ENCODE data around the gene VPS54. TPM values are rescaled to one million over a fixed set of nuclear protein-coding genes. Genes with fewer than 3 reads are reported as not detected.
A peak's percentile ranks its signal among the peaks of the same experiment; 100 is the strongest.

Gene VPS54
- total and polyA plus RNA-seq, 2 donors from 2014 or later: 17.4 to 25.0 TPM

DNA sequence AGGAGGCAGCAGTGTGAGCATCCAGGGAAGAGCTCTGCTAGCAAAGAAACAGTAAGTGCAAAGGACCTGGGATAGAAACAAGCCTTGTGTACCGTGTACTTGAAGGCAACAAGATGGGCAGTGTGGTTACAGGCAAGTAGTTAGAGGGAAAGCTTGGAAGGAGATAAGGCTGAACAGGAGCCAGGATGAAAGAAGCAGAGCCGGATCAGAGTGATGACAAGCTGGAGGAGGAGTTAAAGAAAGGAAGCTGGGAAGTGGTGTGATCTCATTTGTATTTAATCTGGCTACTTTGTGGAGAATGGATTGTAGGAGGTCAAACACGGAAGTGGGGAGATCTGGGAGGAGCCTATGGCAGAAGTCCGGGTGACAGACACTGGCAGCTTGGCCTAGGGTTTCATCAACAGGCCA, 44.7 kb upstream of the VPS54 start:
- Histone ChIP-seq H3K36me3 (ENCODE audit: control insufficient read depth in 2 of 3, insufficient read depth in 3 of 3, low read length in 3 of 3) (no peaks in the 10 kb centered on the region), H3K27me3 (ENCODE audit: control insufficient read depth, insufficient read depth, low read length) (no peaks in the 10 kb centered on the region), H3K9me3 (ENCODE audit: control insufficient read depth in 2 of 3, insufficient read depth in 1 of 3, low read length in 3 of 3) (no peaks in the 10 kb centered on the region), H3K27ac (ENCODE audit: low read depth in 2 of 2, low read length in 2 of 2) (peak overlapping the region in 1 of 2 donors; percentile 33), H3K4me3 (ENCODE audit: low read length in 3 of 3) (no peak overlapping the region), H3K4me1 (ENCODE audit: control insufficient read depth in 2 of 3, insufficient read depth in 2 of 3, low read depth in 1 of 3, low read length in 3 of 3) (peaks cover 0 to 3% (median 0%) of the 10 kb centered on the region in 3 donors), H3K9ac (ENCODE audit: low read length in 3 of 3) (no peak overlapping the region)
- no peak for FAIRE-seq
- no peak for DNase-seq
- intact Hi-C loops (cut with DNase I): no loop called here
- TF ChIP-seq, protein P1, sequence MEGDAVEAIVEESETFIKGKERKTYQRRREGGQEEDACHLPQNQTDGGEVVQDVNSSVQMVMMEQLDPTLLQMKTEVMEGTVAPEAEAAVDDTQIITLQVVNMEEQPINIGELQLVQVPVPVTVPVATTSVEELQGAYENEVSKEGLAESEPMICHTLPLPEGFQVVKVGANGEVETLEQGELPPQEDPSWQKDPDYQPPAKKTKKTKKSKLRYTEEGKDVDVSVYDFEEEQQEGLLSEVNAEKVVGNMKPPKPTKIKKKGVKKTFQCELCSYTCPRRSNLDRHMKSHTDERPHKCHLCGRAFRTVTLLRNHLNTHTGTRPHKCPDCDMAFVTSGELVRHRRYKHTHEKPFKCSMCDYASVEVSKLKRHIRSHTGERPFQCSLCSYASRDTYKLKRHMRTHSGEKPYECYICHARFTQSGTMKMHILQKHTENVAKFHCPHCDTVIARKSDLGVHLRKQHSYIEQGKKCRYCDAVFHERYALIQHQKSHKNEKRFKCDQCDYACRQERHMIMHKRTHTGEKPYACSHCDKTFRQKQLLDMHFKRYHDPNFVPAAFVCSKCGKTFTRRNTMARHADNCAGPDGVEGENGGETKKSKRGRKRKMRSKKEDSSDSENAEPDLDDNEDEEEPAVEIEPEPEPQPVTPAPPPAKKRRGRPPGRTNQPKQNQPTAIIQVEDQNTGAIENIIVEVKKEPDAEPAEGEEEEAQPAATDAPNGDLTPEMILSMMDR (IDR thresholded peaks at IDR 0.05; ENCODE audit: borderline replicate concordance, extremely low read depth, insufficient read depth): no peak

DNA sequence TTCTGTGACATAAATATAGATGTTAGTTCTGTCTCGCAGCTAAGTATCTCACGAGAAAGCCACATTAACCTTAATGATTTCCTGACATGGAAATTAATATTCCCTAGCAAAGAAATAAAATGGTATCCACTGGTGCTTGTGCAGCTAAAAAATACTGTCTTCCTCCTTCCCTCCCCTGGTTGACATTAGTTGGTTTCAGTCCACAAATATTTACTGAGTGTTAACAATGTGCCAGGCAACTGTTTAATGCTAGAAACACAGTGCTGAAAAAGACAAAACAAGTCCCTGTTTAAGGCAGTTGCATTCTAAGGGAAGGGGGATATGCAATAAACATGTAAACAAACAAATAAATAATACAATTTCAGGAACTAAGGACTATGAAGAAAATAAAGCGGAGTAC, 44.2 kb upstream of the VPS54 start:
- TF ChIP-seq, protein P1 (IDR thresholded peaks at IDR 0.05; ENCODE audit: borderline replicate concordance, extremely low read depth, insufficient read depth): no peak
- no peak overlapping the region for H3K4me3 ChIP-seq (ENCODE audit: low read length in 3 of 3)
- peaks cover 0 to 3% (median 0%) of the 10 kb centered on the region in 3 donors for H3K4me1 ChIP-seq (ENCODE audit: control insufficient read depth in 2 of 3, insufficient read depth in 2 of 3, low read depth in 1 of 3, low read length in 3 of 3)
- H3K27me3 ChIP-seq (ENCODE audit: control insufficient read depth, insufficient read depth, low read length): no peaks in the 10 kb centered on the region
- DNase-seq (no peak), FAIRE-seq (no peak)
- H3K9me3 ChIP-seq (ENCODE audit: control insufficient read depth in 2 of 3, insufficient read depth in 1 of 3, low read length in 3 of 3): no peaks in the 10 kb centered on the region
- intact Hi-C loops (cut with DNase I): no loop called here
- H3K27ac ChIP-seq (ENCODE audit: low read depth in 2 of 2, low read length in 2 of 2): no peak overlapping the region
- H3K36me3 ChIP-seq (ENCODE audit: control insufficient read depth in 2 of 3, insufficient read depth in 3 of 3, low read length in 3 of 3): no peaks in the 10 kb centered on the region
- H3K9ac ChIP-seq (ENCODE audit: low read length in 3 of 3): no peak overlapping the region

DNA sequence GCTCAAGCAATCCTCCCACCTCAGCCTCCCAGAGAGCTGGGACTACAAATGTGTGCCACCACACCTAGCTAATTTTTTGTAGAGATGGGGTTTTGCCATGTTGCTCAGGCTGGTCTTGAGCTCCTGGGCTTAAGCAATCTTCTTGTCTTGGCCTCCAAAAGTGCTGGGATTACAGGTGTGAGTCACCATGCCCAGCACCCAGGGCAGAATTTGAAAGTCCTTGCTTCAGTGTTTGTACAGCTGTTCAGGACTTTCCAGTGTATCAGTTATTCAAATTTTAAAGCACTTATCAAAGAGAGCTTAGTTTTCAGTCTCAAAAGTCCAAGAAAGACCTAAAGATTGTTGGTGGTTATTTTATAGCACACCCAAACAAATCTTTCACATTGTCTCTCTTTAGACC, 43.6 kb upstream of the VPS54 start:
- Histone ChIP-seq H3K36me3 (ENCODE audit: control insufficient read depth in 2 of 3, insufficient read depth in 3 of 3, low read length in 3 of 3) (no peaks in the 10 kb centered on the region), H3K9me3 (ENCODE audit: control insufficient read depth in 2 of 3, insufficient read depth in 1 of 3, low read length in 3 of 3) (no peaks in the 10 kb centered on the region), H3K27me3 (ENCODE audit: control insufficient read depth, insufficient read depth, low read length) (no peaks in the 10 kb centered on the region), H3K27ac (ENCODE audit: low read depth in 2 of 2, low read length in 2 of 2) (no peak overlapping the region), H3K9ac (ENCODE audit: low read length in 3 of 3) (no peak overlapping the region), H3K4me3 (ENCODE audit: low read length in 3 of 3) (no peak overlapping the region), H3K4me1 (ENCODE audit: control insufficient read depth in 2 of 3, insufficient read depth in 2 of 3, low read depth in 1 of 3, low read length in 3 of 3) (peaks cover 0 to 3% (median 0%) of the 10 kb centered on the region in 3 donors)
- FAIRE-seq (no peak), DNase-seq (no peak)
- intact Hi-C loops (cut with DNase I): no loop called here
- TF ChIP-seq, protein P1 (IDR thresholded peaks at IDR 0.05; ENCODE audit: borderline replicate concordance, extremely low read depth, insufficient read depth): no peak

DNA sequence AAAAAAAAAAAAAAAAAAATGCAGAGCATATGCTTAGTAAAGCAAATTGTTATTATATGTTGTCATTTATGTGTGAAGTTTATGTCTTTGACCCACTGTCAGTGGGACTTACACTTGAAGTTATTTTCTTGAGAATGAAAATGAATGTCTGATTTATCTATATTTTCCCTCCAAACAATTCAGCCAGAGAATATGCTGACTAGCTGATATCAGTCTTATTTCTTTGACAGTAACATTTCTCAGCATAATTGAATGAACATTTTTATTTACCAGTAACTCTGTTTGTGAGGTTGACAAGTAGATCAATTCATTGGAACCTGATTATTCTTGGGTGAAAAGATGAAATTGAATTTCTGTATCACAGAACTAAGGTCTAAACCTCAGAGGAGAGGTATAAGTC, 40.0 kb upstream of the VPS54 start:
- DNase-seq (no peak), FAIRE-seq (no peak)
- Histone ChIP-seq H3K27me3 (ENCODE audit: control insufficient read depth, insufficient read depth, low read length) (no peaks in the 10 kb centered on the region), H3K27ac (ENCODE audit: low read depth in 2 of 2, low read length in 2 of 2) (no peak overlapping the region), H3K9me3 (ENCODE audit: control insufficient read depth in 2 of 3, insufficient read depth in 1 of 3, low read length in 3 of 3) (no peaks in the 10 kb centered on the region), H3K4me3 (ENCODE audit: low read length in 3 of 3) (no peak overlapping the region), H3K9ac (ENCODE audit: low read length in 3 of 3) (no peak overlapping the region), H3K36me3 (ENCODE audit: control insufficient read depth in 2 of 3, insufficient read depth in 3 of 3, low read length in 3 of 3) (no peaks in the 10 kb centered on the region), H3K4me1 (ENCODE audit: control insufficient read depth in 2 of 3, insufficient read depth in 2 of 3, low read depth in 1 of 3, low read length in 3 of 3) (peaks cover 0 to 3% (median 0%) of the 10 kb centered on the region in 3 donors)
- intact Hi-C loops (cut with DNase I): loop anchor here (10.0 kb wide), 1 partner anchor 256 kb away; no protein-coding TSS in a partner anchor
- TF ChIP-seq, protein P1 (IDR thresholded peaks at IDR 0.05; ENCODE audit: borderline replicate concordance, extremely low read depth, insufficient read depth): no peak
